ENCODE measurements around the gene EIF5A2. TPM values are rescaled to one million over a fixed set of nuclear protein-coding genes. Genes with fewer than 3 reads are reported as not detected.

Gene EIF5A2
- total RNA-seq: 5.9 and 6.8 TPM in 2 replicates

DNA sequence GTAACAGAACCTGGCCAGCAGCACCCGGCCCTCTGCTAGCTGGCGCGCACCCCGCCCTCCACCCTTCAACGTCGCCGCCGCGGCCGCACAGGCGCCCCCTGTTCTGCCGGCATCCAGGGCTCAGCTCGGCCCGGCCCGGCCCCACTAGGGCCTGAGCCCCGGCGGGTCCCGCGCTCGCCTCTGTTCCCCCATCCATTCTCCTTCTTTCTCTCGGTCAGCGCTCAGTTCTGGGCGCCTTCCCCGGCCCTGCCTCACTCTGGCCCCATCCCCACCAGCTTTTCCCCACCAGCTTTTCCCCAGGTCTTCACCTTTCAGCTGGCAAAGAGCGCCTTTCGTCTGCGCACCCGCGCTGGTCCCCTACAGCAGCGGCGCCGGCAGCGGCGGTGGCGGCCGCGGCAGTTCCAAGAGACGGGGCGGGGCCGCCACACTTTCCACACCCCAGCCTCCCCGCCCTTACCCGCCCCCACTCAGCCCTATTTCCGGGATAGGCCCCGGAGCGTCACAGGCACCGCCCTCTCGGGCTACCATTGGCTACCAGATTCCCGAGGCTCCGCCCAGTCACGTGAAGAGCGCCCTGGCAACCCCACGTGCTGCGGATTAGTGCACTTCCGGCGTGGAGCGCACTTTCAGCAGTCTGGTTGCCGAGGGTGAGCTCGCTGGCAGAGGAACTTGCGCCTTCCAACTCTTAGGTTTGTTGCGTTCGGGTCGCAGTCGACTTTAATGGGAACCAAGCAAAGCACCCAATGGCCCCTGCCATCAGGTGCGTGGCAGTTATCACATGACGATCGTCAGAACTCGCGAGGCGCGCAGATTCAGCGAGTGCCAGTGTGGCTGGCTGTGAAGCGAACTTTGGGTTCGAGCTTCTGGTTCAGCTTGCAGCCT, at the start of gene EIF5A2:
Gene EIF5A2 (minus strand): TSS at position 403 of the 882 bp plus-strand sequence. CDS start 831 bp downstream, outside the sequence.

DNA sequence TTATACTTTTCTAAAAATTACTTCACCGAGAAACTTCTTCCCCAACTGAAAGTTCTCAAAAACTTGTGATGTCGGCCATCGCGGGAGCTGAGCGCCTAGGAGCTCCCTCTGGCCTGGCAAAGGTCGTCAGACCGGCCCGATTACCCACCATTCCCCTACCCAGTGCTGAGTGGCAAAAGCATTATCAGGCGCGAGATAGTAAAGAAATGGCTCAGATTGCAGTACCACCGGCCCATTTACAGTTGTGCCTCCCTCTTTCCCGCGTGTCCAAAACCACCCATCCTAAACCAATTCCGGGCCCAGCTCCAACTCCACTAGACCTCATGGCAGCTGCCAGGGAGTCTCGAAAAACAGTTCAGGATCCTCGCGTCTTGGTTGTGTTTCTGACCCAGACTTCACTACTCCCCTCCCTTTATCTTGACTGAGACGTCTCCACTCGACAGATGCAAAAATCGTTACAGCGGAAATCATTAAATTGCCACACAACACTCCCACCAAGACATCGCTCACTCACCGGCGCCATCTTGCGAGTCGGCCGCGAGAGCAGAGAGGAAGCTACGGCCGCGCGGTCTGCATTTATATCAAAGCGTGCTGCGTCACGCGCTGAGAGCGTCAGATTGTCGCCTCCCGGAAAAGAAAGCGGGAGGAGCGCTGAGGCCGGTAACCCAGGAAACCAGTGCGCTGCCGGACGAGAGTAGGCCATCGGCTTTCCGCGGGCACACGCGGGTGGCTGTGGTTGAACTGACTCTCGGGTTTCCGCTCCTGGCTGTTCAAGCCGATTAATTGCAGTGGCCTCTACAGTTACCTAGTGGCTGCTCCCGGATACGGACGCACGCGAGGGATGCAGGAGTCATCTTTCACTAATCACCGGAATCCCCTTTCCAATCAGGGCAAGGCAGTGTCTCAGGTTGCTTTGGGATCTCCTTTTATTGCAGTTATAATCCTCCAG, 38.5 kb downstream of the EIF5A2 start, which contains the start of gene RPL22L1:
Gene RPL22L1 (minus strand): TSS at position 551 of the 949 bp plus-strand sequence. CDS start 28 bp downstream, at position 523.

Other genes starting within 250 kb of the EIF5A2 start
- 191 and 384 TPM in 2 replicates for gene RPL22L1, start 38.4 kb downstream of the EIF5A2 start, total RNA-seq
- gene SLC2A2, start 118.1 kb upstream of the EIF5A2 start, total RNA-seq: not detected in 2 replicates

Data from subcutaneous preadipocyte (primary cell).